ENCODE data around the gene PARVG.

The PARVG gene

GRCh38 chr22:44179196-44179988 lies 1.3 kb upstream of the PARVG start:
- Mint-ChIP-seq H3K27ac (peak overlapping the region in 1 of 2 donors; percentile 91), H3K27me3 (no peaks in the 10 kb centered on the region)

DNA sequence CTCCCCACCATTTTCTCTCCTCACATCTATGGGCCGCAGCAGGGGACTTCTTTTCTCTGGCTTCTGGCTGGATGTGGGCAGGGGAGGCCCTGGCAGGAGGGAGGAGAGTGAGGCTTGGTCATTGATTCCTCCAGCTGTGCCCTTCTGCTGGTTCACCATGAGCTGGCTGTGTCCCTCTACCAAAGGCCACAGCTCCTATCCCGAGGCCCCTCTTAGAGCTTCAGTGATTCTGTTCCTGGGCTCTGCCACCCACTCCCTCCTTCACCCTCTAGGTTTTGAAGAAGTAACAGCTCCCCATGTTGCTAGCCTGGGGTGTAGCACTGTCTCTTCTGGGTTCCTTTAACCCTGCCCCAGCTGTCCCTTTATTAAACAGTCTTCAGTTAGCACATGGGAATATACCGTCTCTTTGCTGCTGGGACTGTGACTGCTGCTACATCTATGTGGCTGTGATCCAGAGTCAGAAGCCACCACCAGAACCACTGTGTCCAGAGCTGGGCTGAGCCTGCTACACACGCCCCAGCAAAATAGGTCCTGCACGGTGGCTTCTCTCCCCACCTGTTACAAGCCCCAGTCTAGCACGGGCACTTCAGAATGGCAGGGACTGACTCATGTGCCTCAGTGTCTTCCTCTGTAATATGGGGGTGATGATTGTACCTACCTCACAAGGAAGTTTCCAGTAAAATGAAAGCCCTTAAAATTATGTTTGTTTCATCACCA lies 578 bp upstream of the PARVG start:
- Mint-ChIP-seq H3K4me3 (peak overlapping the region; percentile 76 to 83), H3K27me3 (no peaks in the 10 kb centered on the region), H3K9me3 (no peaks in the 10 kb centered on the region), H3K4me1 (ENCODE audit: low read depth in 2 of 2) (peaks cover 25 to 29% of the 10 kb centered on the region in 2 donors), H3K36me3 (ENCODE audit: insufficient read depth) (peaks cover 11% of the 10 kb centered on the region), H3K27ac (peak overlapping the region; percentile 91 to 95)
- ATAC-seq (replicated peaks) (no peak), DNase-seq (no peak)

More at GRCh38 chr22:44179196-44179988, 1.3 kb upstream of the PARVG start:
- peaks cover 25 to 26% of the 10 kb centered on the region in 2 donors for H3K4me1 Mint-ChIP-seq (ENCODE audit: low read depth in 2 of 2)
- H3K4me3 Mint-ChIP-seq: no peak overlapping the region
- DNase-seq (no peak), ATAC-seq (replicated peaks) (no peak)
- no peaks in the 10 kb centered on the region for H3K9me3 Mint-ChIP-seq
- peaks cover 11% of the 10 kb centered on the region for H3K36me3 Mint-ChIP-seq (ENCODE audit: insufficient read depth)

DNA sequence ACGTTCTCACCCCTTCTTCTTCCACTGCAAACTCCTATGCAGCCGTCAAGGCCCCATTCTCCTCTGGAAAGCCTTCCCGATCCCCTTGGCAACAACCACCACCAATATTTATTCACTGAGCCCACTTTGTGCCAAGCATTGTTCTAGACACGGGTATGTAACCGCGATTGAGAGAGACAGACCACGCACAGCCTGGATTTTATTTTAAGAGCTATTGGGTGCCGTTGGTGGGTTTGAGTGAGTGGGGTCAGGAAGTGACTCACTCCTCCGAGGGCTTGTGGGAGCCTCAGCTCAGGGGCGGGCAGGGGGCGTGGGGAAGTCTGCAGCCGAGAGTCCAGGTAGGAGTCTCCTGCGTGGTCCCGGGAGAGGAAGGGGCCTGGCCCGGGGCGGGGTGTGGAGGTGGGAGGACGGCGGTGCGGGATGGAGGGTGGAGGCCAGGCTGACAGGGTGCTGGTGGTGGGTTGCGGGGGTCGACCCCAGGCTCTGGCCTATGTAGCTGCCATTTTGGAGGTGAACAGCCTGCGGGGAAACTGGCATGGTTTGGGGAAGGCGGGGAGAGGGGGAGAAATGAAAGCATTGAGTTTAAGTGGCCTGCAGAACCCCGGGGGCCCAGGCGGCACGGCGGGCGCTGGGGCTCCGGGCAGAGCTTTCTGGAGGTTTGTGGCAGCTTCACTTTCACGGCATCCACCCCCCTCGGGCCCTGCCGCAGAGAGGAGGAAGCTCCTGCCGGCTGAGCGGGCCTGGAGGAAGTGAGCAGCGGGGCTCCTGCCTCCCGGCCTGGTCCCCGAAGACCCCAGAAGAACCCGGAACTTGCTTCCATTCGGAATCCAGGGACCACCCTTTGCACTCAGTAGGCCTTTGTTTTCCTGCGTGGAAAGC lies 547 bp downstream of the PARVG start:
- H3K27ac Mint-ChIP-seq: peak overlapping the region; percentile 91 to 95

DNA sequence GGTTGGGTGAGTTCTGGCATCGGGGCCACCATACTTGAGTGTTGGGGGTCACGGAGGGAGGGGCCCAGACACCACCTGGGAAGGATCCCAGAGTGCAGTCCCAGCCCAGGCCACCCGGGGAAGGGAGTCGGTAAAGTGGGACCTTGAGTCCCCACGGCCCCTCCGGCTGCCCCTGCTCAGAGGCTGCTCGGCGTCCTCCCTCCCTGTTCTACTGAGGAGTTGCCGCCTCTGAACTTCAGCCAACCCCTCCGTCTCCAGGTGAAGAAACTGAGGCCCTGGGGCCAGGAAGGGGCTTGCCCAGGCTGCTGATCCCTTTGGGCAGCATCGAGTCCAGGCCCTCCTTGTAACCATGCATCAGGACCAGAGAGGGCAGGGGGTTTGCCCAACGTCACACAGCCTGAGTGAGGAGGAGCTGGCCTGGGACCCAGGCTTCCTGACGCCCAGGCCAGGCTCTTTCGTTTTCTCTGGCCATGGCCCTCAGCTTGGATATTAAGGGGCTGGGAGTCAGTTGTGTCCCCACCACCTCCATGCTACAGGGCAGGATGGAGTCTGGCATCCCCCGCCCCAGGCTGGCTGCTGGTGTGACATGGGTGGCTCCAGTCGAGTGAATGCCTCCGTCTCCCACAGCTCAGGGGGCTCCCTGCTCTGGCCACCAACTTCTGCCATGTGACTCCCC lies 1.3 kb downstream of the PARVG start:
- Mint-ChIP-seq H3K9me3 (no peaks in the 10 kb centered on the region), H3K4me3 (peak overlapping the region; percentile 76 to 83), H3K4me1 (ENCODE audit: low read depth in 2 of 2) (peaks cover 25 to 30% of the 10 kb centered on the region in 2 donors), H3K36me3 (ENCODE audit: insufficient read depth) (peaks cover 11% of the 10 kb centered on the region), H3K27me3 (no peaks in the 10 kb centered on the region), H3K27ac (peak overlapping the region; percentile 91 to 95)
- DNase-seq (no peak), ATAC-seq (replicated peaks) (peak; percentile 4)

More for the DNA sequence above, 547 bp downstream of the PARVG start:
- Mint-ChIP-seq H3K9me3 (no peaks in the 10 kb centered on the region), H3K36me3 (ENCODE audit: insufficient read depth) (peaks cover 11% of the 10 kb centered on the region), H3K4me3 (peak overlapping the region; percentile 76 to 83), H3K27me3 (no peaks in the 10 kb centered on the region), H3K4me1 (ENCODE audit: low read depth in 2 of 2) (peaks cover 25 to 30% of the 10 kb centered on the region in 2 donors)
- DNase-seq: peak; percentile 55 to 58 (median 58)
- peak; percentile 78 for ATAC-seq (replicated peaks)

GRCh38 chr22:44182588-44183286 lies 2.0 kb downstream of the PARVG start:
- Mint-ChIP-seq H3K9me3 (no peaks in the 10 kb centered on the region), H3K27ac (peak overlapping the region; percentile 91 to 95), H3K27me3 (no peaks in the 10 kb centered on the region), H3K4me3 (peak overlapping the region; percentile 76 to 83), H3K4me1 (ENCODE audit: low read depth in 2 of 2) (peaks cover 25 to 30% of the 10 kb centered on the region in 2 donors), H3K36me3 (ENCODE audit: insufficient read depth) (peaks cover 11% of the 10 kb centered on the region)
- ATAC-seq (replicated peaks) (peak; percentile 36), DNase-seq (peak; percentile 28 to 49 (median 31))

- Mint-ChIP-seq H3K36me3 (ENCODE audit: insufficient read depth) (peaks cover 11% of the 10 kb centered on the region), H3K9me3 (no peaks in the 10 kb centered on the region), H3K4me1 (ENCODE audit: low read depth in 2 of 2) (peaks cover 25 to 30% of the 10 kb centered on the region in 2 donors), H3K4me3 (peak overlapping the region; percentile 76 to 83), H3K27me3 (no peaks in the 10 kb centered on the region), H3K27ac (peak overlapping the region; percentile 91 to 95)
- no peak for DNase-seq
- no peak for ATAC-seq (replicated peaks)
Observed at GRCh38 chr22:44183287-44183588, 2.5 kb downstream of the PARVG start.

DNA sequence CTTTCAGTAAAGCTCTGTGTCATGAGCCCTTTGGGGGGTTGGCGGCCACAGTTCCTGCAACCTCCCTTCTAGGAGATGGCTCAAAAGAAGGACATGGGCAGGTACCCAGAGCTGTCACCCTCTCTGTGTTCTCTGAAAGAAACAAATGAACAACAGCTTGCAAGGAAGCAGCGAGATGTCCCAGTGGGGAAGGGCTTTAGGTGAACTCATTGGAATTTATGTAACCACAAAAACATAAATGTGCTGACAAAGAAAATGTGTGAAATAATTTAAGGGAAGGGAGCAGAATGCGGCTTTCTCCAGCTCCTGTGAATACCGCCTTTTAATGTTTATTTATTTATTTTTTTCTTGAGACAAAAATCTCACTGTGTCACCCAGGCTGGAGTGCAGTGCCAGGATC lies 3.3 kb downstream of the PARVG start:
- Mint-ChIP-seq H3K9me3 (no peaks in the 10 kb centered on the region), H3K4me1 (ENCODE audit: low read depth in 2 of 2) (peaks cover 25 to 31% of the 10 kb centered on the region in 2 donors), H3K27me3 (no peaks in the 10 kb centered on the region), H3K27ac (peak overlapping the region; percentile 91 to 95), H3K36me3 (ENCODE audit: insufficient read depth) (peaks cover 11% of the 10 kb centered on the region), H3K4me3 (peak overlapping the region; percentile 76 to 83)
- no peak for ATAC-seq (replicated peaks)
- DNase-seq: no peak

- ATAC-seq (replicated peaks): no peak
- H3K4me3 Mint-ChIP-seq: no peak overlapping the region
- peaks cover 27 to 30% of the 10 kb centered on the region in 2 donors for H3K4me1 Mint-ChIP-seq (ENCODE audit: low read depth in 2 of 2)
- peaks cover 11% of the 10 kb centered on the region for H3K36me3 Mint-ChIP-seq (ENCODE audit: insufficient read depth)
- no peaks in the 10 kb centered on the region for H3K9me3 Mint-ChIP-seq
- no peaks in the 10 kb centered on the region for H3K27me3 Mint-ChIP-seq
- DNase-seq: no peak
- peak overlapping the region; percentile 24 to 59 for H3K27ac Mint-ChIP-seq
Observed at GRCh38 chr22:44185237-44186120, 4.8 kb downstream of the PARVG start.

- no peaks in the 10 kb centered on the region for H3K9me3 Mint-ChIP-seq
- no peak for DNase-seq
- H3K4me1 Mint-ChIP-seq (ENCODE audit: low read depth in 2 of 2): peaks cover 21 to 24% of the 10 kb centered on the region in 2 donors
- H3K27ac Mint-ChIP-seq: no peak overlapping the region
- peaks cover 11% of the 10 kb centered on the region for H3K36me3 Mint-ChIP-seq (ENCODE audit: insufficient read depth)
- no peaks in the 10 kb centered on the region for H3K27me3 Mint-ChIP-seq
- H3K4me3 Mint-ChIP-seq: no peak overlapping the region
- no peak for ATAC-seq (replicated peaks)
Observed at GRCh38 chr22:44186121-44186510, 5.4 kb downstream of the PARVG start.

DNA sequence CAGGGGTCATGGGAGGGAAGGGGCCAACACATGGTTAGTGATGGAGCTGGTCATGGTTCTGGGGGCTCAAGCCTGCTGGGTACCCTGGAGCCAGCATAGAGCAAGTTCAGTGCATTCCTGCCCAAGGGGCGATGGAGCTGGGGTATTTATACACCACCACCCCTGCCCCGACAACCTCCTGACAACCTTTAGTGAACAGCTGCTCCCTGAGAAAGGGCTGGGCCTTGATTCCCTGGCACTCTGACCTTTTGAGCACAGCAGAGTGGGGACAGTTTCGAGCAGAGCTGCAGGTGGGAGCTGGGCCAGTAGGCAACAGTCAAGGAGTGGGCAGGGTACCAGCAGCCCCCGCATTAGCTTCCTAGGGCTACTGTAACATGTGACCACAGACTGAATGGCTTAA lies 6.0 kb downstream of the PARVG start:
- H3K27me3 Mint-ChIP-seq: no peaks in the 10 kb centered on the region
- no peak overlapping the region for H3K4me3 Mint-ChIP-seq
- no peak for DNase-seq
- peaks cover 24% of the 10 kb centered on the region in 2 donors for H3K4me1 Mint-ChIP-seq (ENCODE audit: low read depth in 2 of 2)
- peaks cover 9% of the 10 kb centered on the region for H3K36me3 Mint-ChIP-seq (ENCODE audit: insufficient read depth)
- H3K9me3 Mint-ChIP-seq: no peaks in the 10 kb centered on the region
- peak overlapping the region in 1 of 2 donors; percentile 54 for H3K27ac Mint-ChIP-seq
- ATAC-seq (replicated peaks): no peak

- Mint-ChIP-seq H3K4me1 (ENCODE audit: low read depth in 2 of 2) (peaks cover 20 to 23% of the 10 kb centered on the region in 2 donors), H3K9me3 (no peaks in the 10 kb centered on the region)
- no peak for ATAC-seq (replicated peaks)
Observed at GRCh38 chr22:44187652-44188230, 7.0 kb downstream of the PARVG start.

More at GRCh38 chr22:44187652-44188230, 7.0 kb downstream of the PARVG start:
- H3K36me3 Mint-ChIP-seq (ENCODE audit: insufficient read depth): peaks cover under 1% of the 10 kb centered on the region
- DNase-seq: no peak
- H3K27me3 Mint-ChIP-seq: no peaks in the 10 kb centered on the region
- peak overlapping the region in 1 of 2 donors; percentile 54 for H3K27ac Mint-ChIP-seq
- H3K4me3 Mint-ChIP-seq: no peak overlapping the region
